Hepatic stellate cell (primary cell): ENCODE data around the gene STIM1.
"Not testable (repeated sequence)": the region's sequence is repeated elsewhere in the genome, so short reads cannot be mapped to it uniquely, and the experiment has no call there.

Experiments used
- DNase-seq: peaks from one replicate; pipeline ENCODE4 v3.0.0; 2011; ENCODE audit warnings: low spot score

The STIM1 gene

DNA sequence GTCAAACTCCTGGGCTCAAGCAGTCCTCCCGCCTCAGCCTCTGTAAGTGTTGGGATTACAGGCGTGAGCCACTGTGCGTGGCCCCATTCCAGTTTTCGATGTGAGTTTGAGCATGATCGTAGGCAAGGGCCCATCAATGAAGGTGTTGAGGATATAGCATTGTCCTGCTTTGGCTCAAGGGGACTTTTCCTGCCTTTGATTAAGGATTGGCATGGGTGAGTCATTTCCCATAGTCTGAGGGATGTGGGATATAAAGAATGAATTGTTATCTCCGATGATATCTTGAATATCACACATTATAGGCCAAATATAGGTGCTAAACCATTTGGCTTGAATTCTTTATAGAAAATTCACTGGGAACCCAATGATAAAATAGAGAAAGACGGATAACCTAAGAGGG, 30.4 kb downstream of the STIM1 start:
- no peak for DNase-seq

DNA sequence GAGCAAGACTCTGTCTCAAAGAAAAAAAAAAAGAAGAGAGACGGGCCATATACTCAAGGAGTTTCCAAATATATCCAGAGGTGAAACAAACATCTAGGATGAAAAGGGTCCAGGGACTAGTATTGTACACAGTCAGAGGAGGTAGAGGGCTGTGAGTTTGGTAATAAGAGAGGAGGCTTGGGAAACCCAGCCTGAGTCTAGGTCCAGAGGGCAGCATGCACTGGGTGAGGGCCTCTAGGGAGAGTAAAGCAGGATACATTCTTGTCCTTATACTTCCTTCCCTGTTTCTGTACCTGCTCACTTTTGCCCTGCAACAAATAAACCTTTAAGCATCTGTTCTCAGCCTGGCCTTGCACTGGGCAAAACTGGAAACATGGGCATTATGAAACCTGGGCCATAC, 31.5 kb downstream of the STIM1 start:
- DNase-seq: no peak

DNA sequence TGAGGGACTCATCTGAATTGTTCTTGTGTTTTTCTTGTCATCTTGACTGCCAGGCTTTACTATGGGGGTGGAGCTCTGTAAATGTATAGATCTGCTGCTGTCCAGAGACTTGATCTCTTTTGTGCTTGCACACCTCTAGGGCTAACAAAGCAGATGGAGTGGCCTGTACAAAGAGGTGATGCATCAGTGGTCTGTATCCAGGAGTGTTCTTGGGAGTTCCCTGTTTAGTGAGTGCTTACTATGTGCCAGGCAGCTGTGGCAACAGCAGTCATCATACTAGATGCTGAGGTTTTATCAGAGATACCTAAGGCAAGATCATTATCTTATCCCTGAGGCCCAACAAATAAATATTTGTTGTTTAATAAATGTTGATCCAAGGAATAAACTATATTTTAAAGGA, 33.4 kb downstream of the STIM1 start:
- no peak for DNase-seq

DNA sequence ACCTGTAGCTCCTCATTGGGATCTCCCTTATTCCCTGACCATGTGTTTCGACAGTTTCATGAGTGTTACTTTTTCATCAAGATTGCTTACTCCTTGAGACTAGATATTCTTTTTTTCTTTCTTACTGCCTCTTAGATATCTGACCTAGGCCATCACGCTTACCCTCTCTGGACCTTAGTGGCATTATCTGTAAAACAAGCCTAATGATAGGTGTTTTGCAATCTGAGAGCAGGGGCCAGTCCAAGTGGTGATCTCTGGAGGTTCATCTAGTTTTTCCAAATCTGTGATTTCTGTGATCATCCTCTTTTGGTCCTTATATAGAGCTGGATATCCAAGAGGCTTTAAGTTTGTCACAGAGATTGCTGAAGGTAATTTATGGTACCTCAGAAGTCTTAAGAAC, 34.5 kb downstream of the STIM1 start:
- no peak for DNase-seq

DNA sequence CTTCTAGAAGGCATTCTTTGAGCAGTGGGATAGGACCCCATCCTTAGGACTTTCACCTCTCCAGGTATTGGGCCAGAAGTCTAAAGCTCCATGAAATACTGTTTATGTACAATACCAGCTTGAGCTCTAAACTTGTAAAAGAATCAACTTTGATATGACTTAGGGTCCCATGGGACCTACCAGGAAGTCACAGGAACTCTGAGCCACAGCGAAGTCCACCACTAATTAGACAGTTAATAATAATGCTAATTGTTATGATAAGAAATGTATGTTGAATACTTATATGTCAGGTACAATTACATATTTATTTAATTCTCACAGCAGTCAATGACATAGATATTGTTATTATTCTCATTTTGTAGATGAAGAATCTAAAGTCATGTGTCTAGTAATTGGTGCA, 35.3 kb downstream of the STIM1 start:
- no peak for DNase-seq

DNA sequence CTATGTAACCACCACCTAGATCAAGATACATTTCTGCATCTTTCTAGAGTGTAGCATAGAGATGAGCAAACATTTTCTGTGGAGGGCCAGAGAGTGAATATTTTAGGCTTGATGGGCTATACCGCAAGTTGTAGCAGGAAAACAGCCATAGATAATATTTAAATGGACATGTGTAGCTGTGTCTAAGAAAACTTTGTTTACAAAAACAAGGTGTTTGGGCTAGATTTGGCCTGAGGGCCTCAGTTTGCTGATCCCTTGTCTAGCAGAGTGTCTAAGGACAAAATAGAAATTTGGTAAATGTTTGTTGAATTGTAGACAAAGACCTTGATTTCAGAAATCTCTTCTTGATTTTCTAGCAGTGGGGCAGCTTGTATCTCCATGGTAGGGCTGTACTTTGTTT, 36.3 kb downstream of the STIM1 start:
- DNase-seq: no peak

DNA sequence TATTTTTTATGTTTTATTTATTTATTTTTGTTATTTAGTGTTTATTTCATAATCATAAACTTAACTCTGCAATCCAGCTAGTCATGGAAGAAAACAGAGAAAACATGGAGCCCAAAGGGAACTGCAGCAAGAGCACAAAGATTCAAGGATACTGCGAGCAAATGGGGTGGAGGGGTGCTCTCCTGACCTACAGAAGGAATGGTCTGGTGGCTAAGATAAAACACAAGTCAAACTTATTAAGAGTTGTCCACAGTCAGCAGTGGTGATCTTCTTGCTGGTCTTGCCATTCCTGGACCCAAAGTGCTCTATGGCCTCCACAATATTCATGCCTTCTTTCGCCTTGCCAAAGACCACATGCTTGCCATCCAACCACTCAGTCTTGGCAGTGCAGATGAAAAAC, 36.7 kb downstream of the STIM1 start:
- DNase-seq: no peak

DNA sequence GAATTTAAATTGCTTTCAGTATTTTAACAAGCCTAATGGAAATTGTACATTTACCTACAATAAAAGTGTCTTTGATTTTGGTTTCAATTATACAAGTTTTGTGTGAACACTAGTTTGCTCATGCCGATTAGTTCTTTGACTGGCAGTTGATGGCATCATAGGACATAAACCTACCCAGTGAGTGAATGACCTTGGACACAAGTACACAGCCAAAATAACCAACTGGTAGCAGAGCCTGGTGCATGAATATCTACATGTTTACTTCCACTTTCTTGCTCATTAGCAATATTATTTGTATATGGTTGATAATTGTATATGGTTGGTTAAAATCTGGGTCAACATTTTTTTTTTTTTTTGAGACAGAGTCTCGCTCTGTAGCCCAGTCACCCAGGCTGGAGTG, 37.8 kb downstream of the STIM1 start:
- no peak for DNase-seq

DNA sequence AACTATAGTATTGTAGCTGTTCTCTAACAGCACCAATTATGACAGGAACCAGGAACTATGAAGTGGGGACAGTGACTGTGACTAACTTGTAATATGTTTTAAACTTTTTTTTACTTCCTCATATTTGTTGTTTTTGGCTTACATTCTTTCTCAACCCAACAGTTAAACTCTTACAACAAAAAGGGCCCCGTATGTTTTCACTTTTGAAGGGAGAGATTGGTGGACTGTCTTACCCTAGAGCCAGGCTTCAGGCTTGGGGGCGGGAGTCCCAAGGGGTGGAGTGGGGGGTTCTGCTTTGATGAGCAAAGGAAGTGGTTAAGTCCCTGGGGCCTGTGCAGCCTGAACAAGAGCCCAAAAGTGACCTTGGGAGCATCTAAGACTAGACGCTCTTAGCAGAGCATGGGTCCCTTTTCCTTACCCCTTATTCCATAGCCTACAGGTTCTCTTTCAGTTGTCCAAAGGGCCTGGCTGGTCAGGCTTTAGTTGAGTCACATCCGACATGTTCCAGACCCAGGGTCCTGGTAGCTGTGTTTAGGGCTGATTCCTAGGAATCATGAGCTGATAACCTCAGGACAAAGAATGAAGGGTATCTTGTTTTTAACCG, 38.8 kb downstream of the STIM1 start:
- peak; percentile 71 for DNase-seq

DNA sequence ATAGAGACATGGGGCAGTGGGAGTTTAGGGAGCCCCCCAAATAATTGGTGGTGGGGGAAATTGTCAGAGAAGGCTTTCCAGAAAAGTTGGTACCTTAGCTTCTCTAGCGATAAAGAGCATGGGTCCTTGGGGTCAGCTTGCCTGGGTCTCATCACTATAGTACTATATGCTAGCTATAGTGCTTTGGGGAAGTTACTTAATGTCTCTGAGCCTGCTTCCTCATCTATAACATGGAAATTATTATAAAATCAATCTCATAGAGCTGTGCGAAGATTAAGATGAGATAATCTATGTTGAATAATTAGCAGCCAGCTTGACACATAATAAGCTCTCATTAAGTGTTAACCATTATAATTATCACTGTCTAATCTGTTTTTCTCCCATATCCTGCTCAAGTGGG, 41.2 kb downstream of the STIM1 start:
- no peak for DNase-seq

DNA sequence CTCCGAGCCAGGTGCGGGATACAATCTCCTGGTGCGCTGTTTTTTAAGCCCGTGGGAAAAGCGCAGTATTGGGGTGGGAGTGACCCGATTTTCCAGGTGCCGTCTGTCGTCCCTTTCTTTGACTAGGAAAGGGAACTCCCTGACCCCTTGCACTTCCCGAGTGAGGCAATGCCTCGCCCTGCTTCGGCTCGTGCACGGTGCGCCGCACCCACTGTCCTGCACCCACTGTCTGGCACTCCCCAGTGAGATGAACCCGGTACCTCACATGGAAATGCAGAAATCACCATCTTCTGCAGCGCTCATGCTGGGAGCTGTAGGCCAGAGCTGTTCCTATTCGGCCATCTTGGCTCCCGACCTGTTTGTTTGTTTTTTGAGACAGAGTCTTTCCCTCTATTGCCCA, 44.8 kb downstream of the STIM1 start:
- not testable (repeated sequence) for DNase-seq

DNA sequence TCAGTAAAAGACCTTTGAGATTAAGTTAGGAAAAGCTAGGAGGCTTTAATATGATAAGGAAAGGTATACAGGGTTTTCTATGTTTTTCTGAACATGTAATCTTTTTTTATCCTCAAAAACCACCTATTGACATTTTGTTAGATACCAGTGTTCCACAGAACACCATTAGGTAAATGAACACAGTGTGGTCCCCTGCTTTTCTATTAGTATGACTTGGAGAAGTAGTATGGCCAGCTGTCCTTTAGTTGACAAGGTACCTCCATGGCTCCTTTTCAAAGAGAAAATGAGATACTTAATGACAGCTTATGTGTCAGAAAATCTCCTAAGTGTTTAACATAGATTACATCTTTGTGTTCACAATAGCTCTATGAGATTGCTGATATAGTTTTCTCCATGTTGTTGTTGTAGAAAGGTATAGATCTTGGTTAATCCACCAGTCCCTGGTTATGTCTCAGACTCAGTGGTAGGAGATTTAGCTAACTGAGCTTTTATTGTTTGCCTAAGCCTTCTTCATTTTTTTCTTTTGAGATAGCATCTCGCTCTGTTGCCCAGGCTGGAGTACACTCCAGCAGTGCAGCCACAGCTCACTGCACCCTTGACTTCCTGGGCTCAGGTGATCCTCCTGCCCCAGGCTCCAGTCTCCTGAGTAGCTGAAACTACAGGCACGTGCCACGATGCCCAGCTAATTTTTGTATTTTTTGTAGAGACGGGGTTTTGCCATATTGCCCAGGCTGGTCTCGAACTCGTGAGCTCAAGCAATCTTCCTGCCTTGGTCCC, 46.0 kb downstream of the STIM1 start:
- DNase-seq: no peak

DNA sequence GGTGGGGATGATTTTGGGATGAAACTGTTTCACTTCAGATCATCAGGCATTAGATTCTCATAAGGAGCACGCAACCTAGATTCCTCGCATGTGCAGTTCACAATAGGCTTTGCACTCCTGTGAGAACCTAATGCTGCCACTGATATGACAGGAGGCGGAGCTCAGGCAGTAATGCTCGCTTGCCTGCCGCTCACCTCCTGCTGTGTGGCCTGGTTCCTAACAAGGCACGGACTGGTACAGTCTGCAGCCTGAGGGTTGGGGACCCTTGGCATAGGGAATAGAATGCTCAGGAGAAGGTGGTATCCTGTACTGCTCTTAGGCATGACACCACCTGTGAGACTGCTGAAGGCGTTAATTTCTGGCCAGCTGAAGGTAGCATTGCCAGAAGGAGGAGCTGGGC, 47.0 kb downstream of the STIM1 start:
- no peak for DNase-seq

DNA sequence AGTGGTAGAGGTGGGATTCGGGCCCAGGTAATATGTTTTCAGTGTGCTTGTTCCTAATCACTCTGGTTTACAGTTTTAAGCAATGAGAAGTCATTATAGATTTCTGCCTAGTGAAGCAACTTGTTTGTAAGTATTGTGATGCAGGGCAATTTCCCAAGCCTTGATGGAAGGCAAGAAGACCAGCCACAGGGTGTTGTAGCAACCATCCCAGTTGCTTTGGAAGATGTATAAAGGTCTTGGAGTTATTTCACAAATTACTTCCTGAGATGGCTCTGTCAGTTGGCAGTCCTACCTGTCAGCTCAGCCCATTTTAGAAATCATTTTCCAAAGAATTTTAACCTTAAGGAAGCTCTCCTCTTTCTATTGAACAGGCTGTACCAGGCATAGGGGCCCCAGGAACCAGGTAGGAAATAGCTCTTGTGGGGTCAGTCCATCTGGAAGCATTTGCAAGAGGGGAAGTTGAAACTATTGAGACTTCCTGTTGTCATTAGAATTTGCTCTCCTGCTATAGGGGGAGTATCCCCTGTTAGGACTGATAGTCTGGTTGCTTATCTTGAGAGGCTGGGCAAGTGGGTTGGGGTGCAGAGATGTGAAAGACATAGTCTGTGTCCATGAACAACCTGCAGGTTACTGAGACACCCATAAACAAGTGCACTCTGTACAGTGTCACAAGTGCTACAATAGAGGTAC, 47.9 kb downstream of the STIM1 start:
- DNase-seq: no peak

DNA sequence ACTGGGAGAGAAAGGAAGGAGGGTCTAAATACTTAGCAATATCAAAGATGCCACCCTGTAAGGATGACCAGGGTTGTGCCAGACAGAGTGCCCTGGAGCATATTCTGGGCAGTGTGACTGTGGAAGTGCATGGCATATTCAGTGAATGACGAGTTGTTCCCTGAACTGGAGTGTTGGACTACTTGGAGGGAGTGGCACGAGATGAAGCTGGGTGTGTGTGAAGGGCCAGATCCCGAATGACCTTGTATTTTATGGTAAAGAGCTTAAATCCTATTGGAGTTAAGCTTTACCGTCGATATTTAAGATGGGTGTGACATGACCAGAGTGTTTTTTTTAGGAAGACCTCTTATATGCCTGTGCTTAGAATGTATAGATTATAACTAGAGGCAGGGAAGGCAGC, 48.8 kb downstream of the STIM1 start:
- DNase-seq: no peak

DNA sequence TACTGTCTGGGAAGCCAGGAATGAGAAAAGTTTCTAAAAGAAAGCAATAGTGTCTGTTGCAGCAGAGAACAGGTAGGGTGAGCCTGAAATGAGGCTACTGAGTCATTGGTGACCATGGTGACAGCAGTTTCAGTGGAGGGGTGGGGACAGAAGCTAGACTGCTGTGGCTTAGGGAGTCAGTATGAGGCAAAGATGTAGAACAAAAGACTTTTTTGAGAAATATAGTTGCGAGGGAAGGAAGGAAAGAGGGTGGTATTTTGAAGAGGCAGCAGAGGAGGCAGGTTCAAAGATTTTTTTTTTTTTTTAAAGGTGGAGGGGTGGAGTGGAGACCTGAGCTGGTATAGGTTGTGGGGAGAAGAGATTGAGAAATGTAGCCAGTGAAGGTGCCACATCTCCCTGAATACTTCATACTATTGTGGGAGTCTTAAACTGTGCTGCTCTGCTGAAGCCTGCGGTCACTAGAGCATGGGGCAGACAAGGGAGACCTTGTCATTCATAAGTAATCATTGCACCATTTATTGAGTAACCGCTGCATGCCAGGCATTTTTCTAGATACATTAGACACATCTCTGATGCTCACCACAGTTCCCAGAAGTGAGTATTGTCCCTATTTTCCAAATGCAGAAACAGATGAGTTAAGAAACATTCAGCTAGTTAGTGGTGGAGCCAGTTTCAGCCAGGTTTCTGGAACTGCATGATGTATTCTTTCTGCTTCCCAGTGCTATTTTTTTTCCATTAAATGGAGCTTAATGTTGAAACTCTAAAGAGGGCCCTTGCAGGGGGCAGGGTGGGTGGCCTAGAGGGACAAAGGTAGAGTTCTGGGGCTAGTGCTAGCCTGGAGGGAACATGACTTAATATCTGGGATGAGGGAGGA, 49.9 kb downstream of the STIM1 start:
- peak; percentile 84 for DNase-seq

DNA sequence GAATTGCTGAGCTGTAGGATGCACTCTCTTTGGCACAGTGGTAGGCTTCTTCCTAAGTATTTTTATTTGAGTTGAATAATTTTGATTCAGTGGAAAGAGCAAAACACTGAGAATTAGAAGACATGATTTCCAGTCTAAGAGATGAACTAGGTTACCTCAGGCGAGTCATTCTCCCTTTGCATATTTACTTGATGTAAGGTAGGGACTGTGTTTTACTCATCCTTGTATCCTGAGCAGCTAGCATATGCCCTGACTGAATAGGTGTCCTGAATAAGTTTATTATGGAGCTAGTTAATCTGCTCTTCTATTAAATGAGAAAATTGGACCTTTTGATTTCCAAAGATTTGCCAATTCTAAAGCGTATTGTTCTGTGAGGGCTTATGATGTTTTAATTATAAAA, 50.7 kb downstream of the STIM1 start:
- no peak for DNase-seq

DNA sequence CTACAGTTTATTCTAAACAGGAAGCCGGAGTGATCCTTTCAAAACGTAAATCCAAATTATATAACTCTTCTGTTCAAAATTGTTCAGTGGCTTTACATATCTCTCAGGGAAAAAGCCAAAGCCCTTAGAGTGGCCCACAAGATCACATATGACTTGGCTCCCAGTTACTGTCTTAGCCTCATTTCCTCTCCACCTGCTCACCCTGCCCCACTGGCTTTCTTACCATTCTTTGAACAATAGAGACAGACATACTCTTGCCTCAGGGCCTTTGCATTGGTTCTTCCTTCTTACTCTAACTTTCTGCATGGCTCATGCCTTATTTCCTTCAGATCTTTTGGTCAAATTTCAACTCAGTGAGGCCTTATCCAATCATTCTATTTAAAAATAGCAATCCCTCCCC, 52.1 kb downstream of the STIM1 start:
- DNase-seq: no peak

DNA sequence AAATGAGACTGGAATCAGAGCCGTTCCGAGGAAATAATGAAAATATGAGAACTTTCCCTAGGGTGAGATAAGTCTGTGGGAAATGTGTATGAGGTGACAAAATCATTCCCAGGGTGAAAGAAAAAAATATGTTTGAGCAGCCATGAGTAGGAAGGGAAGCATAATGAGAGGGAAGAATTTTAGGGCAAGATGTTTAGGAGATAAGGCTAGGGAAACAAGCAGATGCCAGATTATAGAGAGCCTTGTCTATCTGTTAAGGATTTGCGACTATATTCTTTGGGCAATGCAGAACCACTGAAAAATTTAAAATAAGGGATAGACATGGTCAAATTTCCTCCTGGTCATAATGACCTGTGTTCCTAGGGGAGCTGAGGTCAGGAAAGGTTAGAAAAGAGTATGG, 54.4 kb downstream of the STIM1 start:
- DNase-seq: no peak

DNA sequence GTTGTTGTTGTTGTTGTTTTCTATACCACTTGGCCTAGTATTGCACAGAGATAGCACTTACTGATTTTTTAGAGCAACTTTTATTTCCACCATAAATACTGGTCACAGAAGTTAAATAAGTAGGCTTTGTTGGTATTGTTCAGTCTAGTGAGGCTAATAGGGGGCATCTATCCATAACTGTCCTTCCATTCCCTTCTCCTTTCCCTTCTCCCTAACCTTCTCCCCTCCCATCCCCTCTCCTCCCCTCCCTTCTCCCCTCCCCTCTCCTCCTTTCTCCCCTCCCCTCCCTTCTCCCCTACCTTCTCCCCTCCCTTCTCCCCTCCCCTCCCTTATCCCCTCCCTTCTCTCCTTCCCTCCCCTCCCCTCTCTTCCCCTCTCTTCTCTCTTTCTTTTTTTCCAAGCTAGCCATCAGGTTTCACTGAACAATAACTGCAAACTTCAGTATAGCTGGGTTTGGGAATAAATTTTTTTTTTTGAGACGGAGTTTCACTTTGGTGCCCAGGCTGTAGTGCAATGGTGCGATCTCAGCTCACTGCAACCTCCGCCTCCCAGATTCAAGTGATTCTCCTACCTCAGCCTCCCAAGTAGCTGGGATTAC, 56.5 kb downstream of the STIM1 start:
- no peak for DNase-seq

DNA sequence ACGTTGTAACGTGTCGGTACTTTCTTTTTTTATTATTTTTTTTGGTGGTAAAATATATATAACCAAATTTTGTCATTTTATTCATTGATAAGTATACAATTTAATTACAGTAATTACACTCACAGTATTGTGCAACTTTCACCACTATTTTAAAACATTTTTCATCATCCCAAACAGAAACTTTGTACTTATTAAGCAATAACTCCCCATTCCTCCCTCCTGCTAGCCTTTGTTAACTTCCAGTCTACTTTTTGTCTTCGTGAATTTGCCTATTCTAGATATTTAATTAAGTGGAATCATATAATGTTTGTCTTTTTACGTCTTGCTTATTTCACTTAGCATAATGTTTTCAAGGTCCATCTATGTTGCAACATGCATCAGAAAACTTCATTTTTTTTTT, 58.5 kb downstream of the STIM1 start:
- no peak for DNase-seq

DNA sequence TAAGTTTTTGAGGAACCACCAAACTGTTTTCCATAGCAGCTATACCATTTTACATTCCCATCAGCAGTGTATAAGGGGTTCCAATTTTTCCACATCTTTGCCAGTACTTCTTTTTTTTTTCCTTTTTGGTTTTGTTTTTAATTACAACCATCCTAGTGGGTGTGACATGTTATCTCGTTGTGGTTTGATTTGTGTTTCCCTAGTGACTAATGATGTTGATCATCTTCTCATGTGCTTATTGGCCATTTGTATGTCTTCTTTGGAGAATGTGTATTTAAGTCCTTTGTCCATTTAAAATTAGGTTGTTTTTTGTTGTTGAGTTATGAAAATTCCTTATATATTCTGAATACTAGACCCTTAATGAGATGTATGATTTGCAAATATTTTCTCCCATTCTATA, 59.3 kb downstream of the STIM1 start:
- DNase-seq: no peak
